Astrocyte (in vitro differentiated cells and primary cell): ENCODE measurements around the gene CIROP. TPM values are rescaled to one million over a fixed set of nuclear protein-coding genes. Genes with fewer than 3 reads are reported as not detected.

Source experiments
- DNase-seq: peaks from one replicate; pipeline ENCODE4 v3.0.0-alpha.2; 2010; ENCODE audit warnings: low read depth
- FAIRE-seq: peaks from 2 replicates; lab custom pipeline; 2011; peaks lifted over from hg19 to GRCh38; lab: Jason Lieb, UNC
- H2AFZ ChIP-seq: 2 replicates; pipeline ENCODE4 v1.6.0; 2012; ENCODE audit warnings: low read depth, low read length, inconsistent platforms
- H3K27ac ChIP-seq: 2 replicates; pipeline ENCODE4 v1.5.1; 2011; ENCODE audit warnings: low read depth, low read length, inconsistent platforms
- H3K27me3 ChIP-seq: 2 replicates; pipeline ENCODE4 v1.6.0; 2011; ENCODE audit warnings: low read length, inconsistent platforms; ENCODE audit not compliant: insufficient read depth
- H3K36me3 ChIP-seq: 2 replicates; pipeline ENCODE4 v1.5.1; 2011; ENCODE audit warnings: low read length, inconsistent platforms; ENCODE audit not compliant: insufficient read depth
- H3K4me1 ChIP-seq: 2 replicates; pipeline ENCODE4 v1.5.1; 2011; ENCODE audit warnings: low read length, inconsistent platforms; ENCODE audit not compliant: insufficient read depth
- H3K4me2 ChIP-seq: 2 replicates; pipeline ENCODE4 v1.6.0; 2012; ENCODE audit warnings: low read length, inconsistent platforms
- H3K4me3 ChIP-seq: 2 replicates; pipeline ENCODE4 v1.5.1; 2011; ENCODE audit warnings: low read depth, mild to moderate bottlenecking, low read length, inconsistent platforms; ENCODE audit not compliant: insufficient read depth
- H3K79me2 ChIP-seq: 2 replicates; pipeline ENCODE4 v1.6.0; 2012; ENCODE audit warnings: mild to moderate bottlenecking, low read length, inconsistent platforms; ENCODE audit not compliant: insufficient read depth
- H3K9ac ChIP-seq: 2 replicates; pipeline ENCODE4 v1.6.0; 2012; ENCODE audit warnings: mild to moderate bottlenecking, low read length, inconsistent platforms
- H3K9me3 ChIP-seq: 2 replicates; pipeline ENCODE4 v1.5.1; 2012; ENCODE audit warnings: low read depth, mild to moderate bottlenecking, low read length, inconsistent platforms; ENCODE audit not compliant: insufficient read depth
- H4K20me1 ChIP-seq: 2 replicates; pipeline ENCODE4 v1.6.0; 2012; ENCODE audit warnings: low read length, inconsistent platforms; ENCODE audit not compliant: insufficient read depth
- H3K27ac Mint-ChIP-seq: one replicate; pipeline ENCODE4 v1.8.0; 2021; ENCODE audit warnings: mild to moderate bottlenecking, mixed read lengths; ENCODE audit not compliant: unreplicated experiment
- H3K27me3 Mint-ChIP-seq: one replicate; pipeline ENCODE4 v1.8.0; 2021; ENCODE audit warnings: low read depth, mixed read lengths; ENCODE audit not compliant: unreplicated experiment
- H3K36me3 Mint-ChIP-seq: one replicate; pipeline ENCODE4 v1.8.0; 2021; ENCODE audit warnings: low read depth, mixed read lengths; ENCODE audit not compliant: unreplicated experiment
- H3K4me1 Mint-ChIP-seq: one replicate; pipeline ENCODE4 v1.8.0; 2021; ENCODE audit warnings: low read depth, mixed read lengths; ENCODE audit not compliant: unreplicated experiment
- H3K4me3 Mint-ChIP-seq: one replicate; pipeline ENCODE4 v1.8.0; 2021; ENCODE audit warnings: mild to moderate bottlenecking, moderate library complexity, mixed read lengths; ENCODE audit not compliant: unreplicated experiment
- H3K9me3 Mint-ChIP-seq: one replicate; pipeline ENCODE4 v1.8.0; 2021; ENCODE audit warnings: mild to moderate bottlenecking, mixed read lengths; ENCODE audit not compliant: unreplicated experiment
- EZH2 ChIP-seq: IDR thresholded peaks from 2 replicates; pipeline ENCODE4 v1.6.1; 2012; ENCODE audit warnings: mild to moderate bottlenecking, low read length, inconsistent platforms; ENCODE audit not compliant: insufficient read depth
- total RNA-seq: library from RNA; stranded (reverse); gene quantifications from 2 replicates; pipeline ENCODE4 v1.2.1, GENCODE V29; 2021
- TF ChIP-seq, protein P1 (sequence below): IDR thresholded peaks from 2 replicates; pipeline ENCODE4 v1.5.1; 2011; ENCODE audit warnings: low read depth, mild to moderate bottlenecking, inconsistent platforms, low read length, moderate library complexity; ENCODE audit not compliant: insufficient read depth

Gene CIROP
- total RNA-seq, 1 donor from 2014 or later = not detected

DNA sequence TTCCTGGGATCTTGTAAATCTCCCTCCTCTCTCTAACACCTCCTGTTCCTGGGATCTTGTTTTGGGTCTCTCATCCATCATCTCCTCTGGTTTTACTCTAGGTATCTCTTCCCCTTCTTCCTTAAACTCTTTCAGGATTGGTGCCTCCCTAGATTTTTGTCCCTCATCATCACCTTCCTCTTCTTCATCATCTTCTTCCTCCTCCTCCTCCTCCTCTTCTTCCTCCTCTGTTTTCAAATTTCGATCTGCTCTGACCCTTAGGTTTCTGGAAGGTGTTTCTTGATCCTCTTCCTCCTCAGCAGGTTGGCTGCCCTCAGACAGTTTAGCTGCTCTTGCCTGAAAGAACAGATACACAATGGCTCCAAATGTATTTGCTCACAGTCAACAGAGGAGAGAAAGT lies 24.3 kb downstream of the CIROP start:
- H3K4me3 Mint-ChIP-seq = no peak overlapping the region
- peaks cover 22% of the 10 kb centered on the region for H3K79me2 ChIP-seq
- H3K27ac ChIP-seq = peak overlapping the region; percentile 76

DNA sequence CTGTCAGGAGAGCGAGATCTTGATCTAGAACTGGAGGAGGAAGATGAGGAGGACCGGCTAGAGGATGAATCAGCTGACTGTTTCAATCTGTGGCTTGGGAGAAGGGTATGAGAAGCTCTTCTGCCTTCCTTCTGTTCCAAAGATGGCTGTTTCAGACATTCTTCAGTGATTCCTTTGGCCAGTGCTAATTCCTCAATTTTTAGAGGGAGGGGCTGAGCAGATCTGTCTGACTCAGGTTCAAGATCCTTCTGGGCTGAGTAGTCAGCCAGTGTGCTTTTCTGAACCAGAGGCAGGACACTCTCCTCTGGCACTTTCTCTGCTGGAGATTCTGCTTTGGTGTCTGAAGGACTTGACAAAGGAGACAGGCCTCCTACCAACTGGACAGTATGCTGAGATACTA lies 25.1 kb downstream of the CIROP start:
- Mint-ChIP-seq H3K36me3 (peaks cover 14% of the 10 kb centered on the region), H3K9me3 (no peaks in the 10 kb centered on the region), H3K4me3 (peak overlapping the region; percentile 64), H3K27ac (peak overlapping the region; percentile 73), H3K27me3 (no peaks in the 10 kb centered on the region), H3K4me1 (peaks cover 31% of the 10 kb centered on the region)
- Histone ChIP-seq H3K27ac (peak overlapping the region; percentile 76), H3K79me2 (peaks cover 26% of the 10 kb centered on the region), H3K36me3 (peaks cover 60% of the 10 kb centered on the region), H2AFZ (no peak overlapping the region), H3K4me2 (peak overlapping the region; percentile 67), H4K20me1 (peaks cover 11% of the 10 kb centered on the region), H3K9me3 (no peaks in the 10 kb centered on the region), H3K9ac (peak overlapping the region; percentile 58), H3K27me3 (no peaks in the 10 kb centered on the region), H3K4me3 (no peak overlapping the region), H3K4me1 (peaks cover 30% of the 10 kb centered on the region)
- FAIRE-seq = peak; percentile 29
- peak; percentile 46 for DNase-seq
- TF ChIP-seq EZH2 = no peak
- TF ChIP-seq, protein P1, sequence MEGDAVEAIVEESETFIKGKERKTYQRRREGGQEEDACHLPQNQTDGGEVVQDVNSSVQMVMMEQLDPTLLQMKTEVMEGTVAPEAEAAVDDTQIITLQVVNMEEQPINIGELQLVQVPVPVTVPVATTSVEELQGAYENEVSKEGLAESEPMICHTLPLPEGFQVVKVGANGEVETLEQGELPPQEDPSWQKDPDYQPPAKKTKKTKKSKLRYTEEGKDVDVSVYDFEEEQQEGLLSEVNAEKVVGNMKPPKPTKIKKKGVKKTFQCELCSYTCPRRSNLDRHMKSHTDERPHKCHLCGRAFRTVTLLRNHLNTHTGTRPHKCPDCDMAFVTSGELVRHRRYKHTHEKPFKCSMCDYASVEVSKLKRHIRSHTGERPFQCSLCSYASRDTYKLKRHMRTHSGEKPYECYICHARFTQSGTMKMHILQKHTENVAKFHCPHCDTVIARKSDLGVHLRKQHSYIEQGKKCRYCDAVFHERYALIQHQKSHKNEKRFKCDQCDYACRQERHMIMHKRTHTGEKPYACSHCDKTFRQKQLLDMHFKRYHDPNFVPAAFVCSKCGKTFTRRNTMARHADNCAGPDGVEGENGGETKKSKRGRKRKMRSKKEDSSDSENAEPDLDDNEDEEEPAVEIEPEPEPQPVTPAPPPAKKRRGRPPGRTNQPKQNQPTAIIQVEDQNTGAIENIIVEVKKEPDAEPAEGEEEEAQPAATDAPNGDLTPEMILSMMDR = no peak

More for the DNA sequence above, 24.3 kb downstream of the CIROP start:
- no peak for DNase-seq
- peak overlapping the region; percentile 58 for H3K9ac ChIP-seq
- H2AFZ ChIP-seq = no peak overlapping the region
- H3K27me3 ChIP-seq = no peaks in the 10 kb centered on the region
- H3K9me3 Mint-ChIP-seq = no peaks in the 10 kb centered on the region
- H3K4me1 Mint-ChIP-seq = peaks cover 31% of the 10 kb centered on the region
- H3K36me3 Mint-ChIP-seq = peaks cover 14% of the 10 kb centered on the region
- H3K27me3 Mint-ChIP-seq = no peaks in the 10 kb centered on the region
- peaks cover 30% of the 10 kb centered on the region for H3K4me1 ChIP-seq
- H4K20me1 ChIP-seq = peaks cover 13% of the 10 kb centered on the region
- FAIRE-seq = no peak
- H3K4me2 ChIP-seq = no peak overlapping the region
- no peak overlapping the region for H3K4me3 ChIP-seq
- no peak for TF ChIP-seq EZH2
- TF ChIP-seq, protein P1 = no peak
- H3K9me3 ChIP-seq = no peaks in the 10 kb centered on the region
- H3K36me3 ChIP-seq = peaks cover 54% of the 10 kb centered on the region
- peak overlapping the region; percentile 73 for H3K27ac Mint-ChIP-seq

DNA sequence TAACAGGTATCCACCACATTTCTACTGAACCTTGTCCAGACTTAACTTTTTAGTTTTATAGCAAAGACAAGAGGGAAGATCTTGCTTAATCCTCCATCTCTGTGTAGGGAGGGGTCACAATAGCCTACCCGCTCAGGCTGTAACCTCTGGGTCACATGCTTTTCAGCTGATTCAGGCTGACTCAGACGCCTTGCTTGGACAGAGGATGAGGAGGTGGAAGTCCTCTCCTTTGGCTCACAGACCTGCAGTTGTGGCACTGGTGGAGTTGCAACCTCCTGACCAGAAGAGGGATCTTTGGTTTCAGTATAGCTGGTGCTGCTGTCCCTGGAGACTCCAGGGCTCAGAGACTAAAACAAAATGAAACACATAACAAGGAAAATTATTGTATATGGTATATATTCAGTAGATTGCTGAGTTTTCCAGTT lies 26.1 kb downstream of the CIROP start:
- H3K4me3 ChIP-seq = no peak overlapping the region
- peak; percentile 91 for DNase-seq
- no peaks in the 10 kb centered on the region for H3K27me3 ChIP-seq
- H3K9me3 ChIP-seq = no peaks in the 10 kb centered on the region
- H4K20me1 ChIP-seq = peaks cover 11% of the 10 kb centered on the region
- Mint-ChIP-seq H3K27ac (peak overlapping the region; percentile 73), H3K9me3 (no peaks in the 10 kb centered on the region), H3K36me3 (peaks cover 14% of the 10 kb centered on the region), H3K4me3 (peak overlapping the region; percentile 62), H3K4me1 (peaks cover 31% of the 10 kb centered on the region), H3K27me3 (no peaks in the 10 kb centered on the region)
- H3K4me2 ChIP-seq = peak overlapping the region; percentile 67
- peaks cover 63% of the 10 kb centered on the region for H3K36me3 ChIP-seq
- TF ChIP-seq, protein P1 = no peak
- no peak for TF ChIP-seq EZH2
- H3K4me1 ChIP-seq = peaks cover 30% of the 10 kb centered on the region
- peak; percentile 49 for FAIRE-seq
- peak overlapping the region; percentile 58 for H3K9ac ChIP-seq
- H2AFZ ChIP-seq = no peak overlapping the region
- peak overlapping the region; percentile 76 for H3K27ac ChIP-seq
- H3K79me2 ChIP-seq = peaks cover 26% of the 10 kb centered on the region
